GM12873 (cell line): ENCODE measurements around the gene TTC28.

Experiments used
- CTCF ChIP-seq: IDR thresholded peaks from 2 replicates; pipeline ENCODE4 v1.5.1; 2012; ENCODE audit warnings: low read depth, mild to moderate bottlenecking, moderate library complexity, low read length, control low read depth; ENCODE audit not compliant: insufficient read depth; ENCODE audit errors: missing control alignments

TTC28 gene

GRCh38 chr22:28585324-28585723 is 94.3 kb downstream of the TTC28 start:
- TF ChIP-seq CTCF: no peak

- TF ChIP-seq CTCF: no peak
Observed at GRCh38 chr22:28582806-28583205, 96.8 kb downstream of the TTC28 start.

GRCh38 chr22:28581016-28581415 is 98.6 kb downstream of the TTC28 start:
- no peak for TF ChIP-seq CTCF

- TF ChIP-seq CTCF: no peak
Observed at GRCh38 chr22:28576162-28576561, 103.5 kb downstream of the TTC28 start.

- no peak for TF ChIP-seq CTCF
Observed at GRCh38 chr22:28574159-28574788, 105.4 kb downstream of the TTC28 start.

- TF ChIP-seq CTCF: no peak
Observed at GRCh38 chr22:28570696-28571373, 108.8 kb downstream of the TTC28 start.

- no peak for TF ChIP-seq CTCF
Observed at GRCh38 chr22:28568099-28568498, 111.5 kb downstream of the TTC28 start.
